GM10266 (cell line): Measurements from ENCODE around the gene USP25.

Experiments
- DNase-seq: peaks from one replicate; pipeline ENCODE4 v3.0.0; 2012; ENCODE audit errors: extremely low spot score
- CTCF ChIP-seq: IDR thresholded peaks from 2 replicates; pipeline ENCODE4 v1.5.1; 2012; ENCODE audit warnings: mild to moderate bottlenecking, low read depth; ENCODE audit not compliant: control insufficient read depth, insufficient read depth; ENCODE audit errors: missing control alignments

Gene USP25

GRCh38 chr21:15763359-15763758, 33.6 kb downstream of the USP25 start:
- DNase-seq: no peak
- no peak for TF ChIP-seq CTCF

GRCh38 chr21:15764878-15765277, 35.1 kb downstream of the USP25 start:
- no peak for TF ChIP-seq CTCF
- no peak for DNase-seq

GRCh38 chr21:15766952-15767603, 37.3 kb downstream of the USP25 start:
- no peak for DNase-seq
- no peak for TF ChIP-seq CTCF

GRCh38 chr21:15768045-15768601, 38.3 kb downstream of the USP25 start:
- DNase-seq: no peak
- no peak for TF ChIP-seq CTCF

GRCh38 chr21:15768853-15769252, 39.1 kb downstream of the USP25 start:
- DNase-seq: no peak
- no peak for TF ChIP-seq CTCF

GRCh38 chr21:15771311-15771710, 41.5 kb downstream of the USP25 start:
- DNase-seq: no peak
- no peak for TF ChIP-seq CTCF

GRCh38 chr21:15772654-15773053, 42.9 kb downstream of the USP25 start:
- DNase-seq: no peak

More at GRCh38 chr21:15772654-15773053, 42.9 kb downstream of the USP25 start:
- TF ChIP-seq CTCF: no peak
